Fibroblast of lung (primary cell): ENCODE data around the gene ALG3.

Source experiments
- CTCF ChIP-seq, 2 donors: IDR thresholded peaks in 1 of 2; conservative IDR thresholded peaks in 1 of 2; 1 replicate in 1 of 2; 2 replicates in 1 of 2; pipeline ENCODE4 v1.5.1; 2011 to 2012; ENCODE audit warnings: low read length in 2 of 2, control low read depth in 1 of 2, inconsistent platforms in 1 of 2, low read depth in 1 of 2, mild to moderate bottlenecking in 1 of 2
- EZH2 ChIP-seq: IDR thresholded peaks from 2 replicates; pipeline ENCODE4 v1.5.1; 2012; ENCODE audit warnings: low read length, control low read depth, mild to moderate bottlenecking; ENCODE audit errors: missing control alignments

GRCh38 chr3:184237211-184237610, 11.6 kb downstream of the ALG3 start:
- TF ChIP-seq CTCF (conservative IDR thresholded peaks at IDR 0.05 in 1 of 2, IDR thresholded peaks at IDR 0.05 in 1 of 2; ENCODE audit: low read depth in 1 of 2, low read length in 2 of 2) = no peak
- no peak for TF ChIP-seq EZH2
